ENCODE results near the gene B3GNT8. TPM values are rescaled to one million over a fixed set of nuclear protein-coding genes. Genes with fewer than 3 reads are reported as not detected.

The B3GNT8 gene
- total RNA-seq, 1 experiment from 2014 or later = 0.96 TPM

- H3K4me2 ChIP-seq (ENCODE audit: insufficient read depth, insufficient read length, low read length) = no peak overlapping the region
- H3K79me1 ChIP-seq (ENCODE audit: insufficient read depth, low read depth, low read length, poor library complexity, severe bottlenecking) = no peaks in the 10 kb centered on the region
- H3K14ac ChIP-seq (ENCODE audit: insufficient read depth, low read length) = no peak overlapping the region
- no peak overlapping the region for H3K23ac ChIP-seq (ENCODE audit: insufficient read length, low read depth, low read length)
- no peak overlapping the region for H2BK20ac ChIP-seq (ENCODE audit: low read depth, low read length, poor library complexity, severe bottlenecking)
- H4K20me1 ChIP-seq (ENCODE audit: control insufficient read depth, insufficient read depth, insufficient read length) = no peaks in the 10 kb centered on the region
- no peak overlapping the region for H2BK15ac ChIP-seq (ENCODE audit: low read depth, low read length)
- no peaks in the 10 kb centered on the region; a peak in 1 of 4 replicates for H3K4me1 Mint-ChIP-seq
- no peaks in the 10 kb centered on the region for H3K23me2 ChIP-seq (ENCODE audit: insufficient read length, low read depth, low read length, poor library complexity, severe bottlenecking)
- H2AFZ ChIP-seq (ENCODE audit: low read length) = no peak overlapping the region
- no peak overlapping the region for H4K5ac ChIP-seq (ENCODE audit: insufficient read length, low read depth, low read length)
- TF ChIP-seq, protein P1, sequence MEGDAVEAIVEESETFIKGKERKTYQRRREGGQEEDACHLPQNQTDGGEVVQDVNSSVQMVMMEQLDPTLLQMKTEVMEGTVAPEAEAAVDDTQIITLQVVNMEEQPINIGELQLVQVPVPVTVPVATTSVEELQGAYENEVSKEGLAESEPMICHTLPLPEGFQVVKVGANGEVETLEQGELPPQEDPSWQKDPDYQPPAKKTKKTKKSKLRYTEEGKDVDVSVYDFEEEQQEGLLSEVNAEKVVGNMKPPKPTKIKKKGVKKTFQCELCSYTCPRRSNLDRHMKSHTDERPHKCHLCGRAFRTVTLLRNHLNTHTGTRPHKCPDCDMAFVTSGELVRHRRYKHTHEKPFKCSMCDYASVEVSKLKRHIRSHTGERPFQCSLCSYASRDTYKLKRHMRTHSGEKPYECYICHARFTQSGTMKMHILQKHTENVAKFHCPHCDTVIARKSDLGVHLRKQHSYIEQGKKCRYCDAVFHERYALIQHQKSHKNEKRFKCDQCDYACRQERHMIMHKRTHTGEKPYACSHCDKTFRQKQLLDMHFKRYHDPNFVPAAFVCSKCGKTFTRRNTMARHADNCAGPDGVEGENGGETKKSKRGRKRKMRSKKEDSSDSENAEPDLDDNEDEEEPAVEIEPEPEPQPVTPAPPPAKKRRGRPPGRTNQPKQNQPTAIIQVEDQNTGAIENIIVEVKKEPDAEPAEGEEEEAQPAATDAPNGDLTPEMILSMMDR (conservative IDR thresholded peaks at IDR 0.05) = no peak
- H2BK5ac ChIP-seq (ENCODE audit: insufficient read length, low read length) = no peak overlapping the region
- no peak overlapping the region for H3T11ph ChIP-seq (ENCODE audit: low read length)
- H3K9ac ChIP-seq (ENCODE audit: extremely low read depth, insufficient read length, low read length) = no peak overlapping the region
- no peaks in the 10 kb centered on the region for H3K36me3 Mint-ChIP-seq (ENCODE audit: insufficient read depth in 1 of 3, low read depth in 3 of 3)
- peaks cover 2 to 13% of the 10 kb centered on the region in 2 experiments; a peak in 2 of 5 replicates for H3K9me3 Mint-ChIP-seq
- no peak overlapping the region for H4K91ac ChIP-seq (ENCODE audit: insufficient read length, low read depth, low read length)
- WGBS (ENCODE audit: extremely low coverage, insufficient read length, low lambda C conversion rate) = no CpG with 5 or more reads among the region's 5 CpGs
- no peaks in the 10 kb centered on the region for H3K9me3 ChIP-seq (ENCODE audit: control insufficient read depth, low read depth, low read length)
- DNase-seq = no peak
- peaks cover 21% of the 10 kb centered on the region for H3K27me3 Mint-ChIP-seq (ENCODE audit: low read depth)
- no peaks in the 10 kb centered on the region; the same call in 1 of the 2 replicates for H3K4me1 ChIP-seq (ENCODE audit: insufficient read depth, low read length)
- no peak overlapping the region for H2BK120ac ChIP-seq (ENCODE audit: low read depth, low read length, poor library complexity, severe bottlenecking)
- no peak overlapping the region for H4K8ac ChIP-seq (replicated peaks; ENCODE audit: insufficient read length, low read depth, low read length)
- no peak overlapping the region for H3K56ac ChIP-seq (ENCODE audit: insufficient read length, low read depth, low read length)
- H3K27ac ChIP-seq (ENCODE audit: insufficient read length, low read depth, low read length) = no peak overlapping the region
- H3K27ac Mint-ChIP-seq = no peak overlapping the region
- H3K4me3 Mint-ChIP-seq = no peak overlapping the region
- no peak overlapping the region for H3K18ac ChIP-seq (ENCODE audit: insufficient read length, low read depth, low read length)
- no peak overlapping the region for H3K4ac ChIP-seq (ENCODE audit: low read depth, low read length)
- no peaks in the 10 kb centered on the region for H3K27me3 ChIP-seq (ENCODE audit: insufficient read depth, low read length)
- H2AK5ac ChIP-seq (ENCODE audit: insufficient read length, low read length) = no peak overlapping the region
- H2BK12ac ChIP-seq (ENCODE audit: insufficient read length, low read depth, low read length) = no peak overlapping the region
- H3K79me2 ChIP-seq (ENCODE audit: insufficient read depth, low read length) = no peaks in the 10 kb centered on the region
Observed at GRCh38 chr19:41445575-41445974, 18.4 kb upstream of the B3GNT8 start.
